LNCAP (cell line): ENCODE results near the gene CNTNAP2.

Source experiments
- CTCF ChIP-seq: fragments of 450-650 bp; IDR thresholded peaks from 2 replicates; pipeline ENCODE4 v1.5.1; 2017; ENCODE audit warnings: mild to moderate bottlenecking

Gene CNTNAP2

DNA sequence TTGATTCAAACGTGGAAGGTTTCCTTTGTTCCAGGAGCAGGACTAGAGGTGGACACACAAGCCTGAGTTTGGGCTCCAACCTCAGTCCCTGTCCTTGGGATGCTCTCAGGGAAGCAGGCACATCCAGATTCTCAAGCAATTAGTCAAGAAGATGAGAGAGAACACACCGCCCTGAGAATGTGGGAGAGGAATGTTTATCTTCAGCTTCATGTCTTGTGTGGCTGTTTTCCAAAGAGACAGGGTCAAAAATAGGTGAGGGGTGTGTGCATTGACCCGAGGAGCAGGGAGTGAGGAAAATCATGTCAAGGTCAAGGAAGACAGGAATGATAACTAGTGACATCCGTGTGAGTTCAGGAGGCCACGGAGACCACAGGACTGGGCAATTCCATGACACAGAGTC lies 2001.8 kb downstream of the CNTNAP2 start:
- TF ChIP-seq CTCF: no peak

DNA sequence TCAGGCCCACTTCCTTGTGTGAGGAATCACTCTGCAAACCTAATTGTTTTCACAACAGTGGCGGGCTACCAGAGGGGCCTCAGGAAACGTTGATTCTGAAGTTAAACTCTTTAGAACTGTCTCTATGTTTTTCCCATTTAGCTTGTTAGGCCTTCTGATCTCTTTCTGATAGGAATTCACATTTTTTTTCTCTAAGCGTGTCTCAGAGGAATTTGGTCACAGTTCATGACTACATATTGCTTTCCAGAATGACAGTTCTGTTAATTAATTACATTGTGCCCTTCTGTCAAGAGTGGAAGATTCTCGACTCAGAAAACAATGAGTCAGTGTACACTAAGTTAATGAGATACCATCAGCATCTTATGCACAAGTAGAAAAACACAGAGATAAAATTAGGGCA lies 2004.8 kb downstream of the CNTNAP2 start:
- no peak for TF ChIP-seq CTCF

GRCh38 chr7:148121847-148122246 lies 2005.2 kb downstream of the CNTNAP2 start:
- no peak for TF ChIP-seq CTCF

DNA sequence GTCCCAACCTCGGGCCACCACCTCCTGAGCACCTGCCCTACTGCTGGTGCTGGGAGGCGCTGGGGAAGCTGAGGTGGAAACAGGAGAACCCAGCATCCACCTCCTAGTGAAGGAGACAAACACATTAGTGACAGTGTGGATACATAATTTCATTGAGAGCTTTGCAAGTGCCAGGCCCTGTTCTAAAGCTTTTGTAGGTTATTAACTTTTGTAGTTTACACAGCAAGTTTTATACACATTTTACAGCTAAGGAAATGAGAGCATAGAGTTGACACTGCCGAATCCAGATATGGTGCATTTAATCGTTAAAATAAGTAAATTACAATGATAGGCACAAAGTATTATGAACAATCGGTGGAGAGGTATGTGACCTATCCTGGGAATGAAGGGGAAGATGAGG lies 2007.9 kb downstream of the CNTNAP2 start:
- no peak for TF ChIP-seq CTCF

DNA sequence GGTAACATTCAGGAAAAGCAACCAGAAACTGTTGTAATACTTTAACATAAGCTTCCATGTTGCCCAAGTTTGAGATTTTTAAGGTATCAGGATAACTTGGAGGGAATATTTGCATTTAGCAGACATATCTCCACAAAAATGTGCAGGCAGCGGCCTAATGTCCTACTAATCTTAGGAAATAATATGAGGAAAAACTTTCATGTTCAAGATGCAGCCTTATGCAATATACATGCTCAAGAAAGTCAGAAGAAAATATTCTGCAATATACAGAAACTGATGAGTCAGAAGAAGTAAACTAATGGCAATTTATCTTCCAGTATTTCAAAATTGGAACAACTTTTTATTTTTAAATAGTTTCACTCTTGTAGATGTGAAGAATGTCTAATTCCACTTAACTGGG lies 2010.8 kb downstream of the CNTNAP2 start:
- no peak for TF ChIP-seq CTCF

DNA sequence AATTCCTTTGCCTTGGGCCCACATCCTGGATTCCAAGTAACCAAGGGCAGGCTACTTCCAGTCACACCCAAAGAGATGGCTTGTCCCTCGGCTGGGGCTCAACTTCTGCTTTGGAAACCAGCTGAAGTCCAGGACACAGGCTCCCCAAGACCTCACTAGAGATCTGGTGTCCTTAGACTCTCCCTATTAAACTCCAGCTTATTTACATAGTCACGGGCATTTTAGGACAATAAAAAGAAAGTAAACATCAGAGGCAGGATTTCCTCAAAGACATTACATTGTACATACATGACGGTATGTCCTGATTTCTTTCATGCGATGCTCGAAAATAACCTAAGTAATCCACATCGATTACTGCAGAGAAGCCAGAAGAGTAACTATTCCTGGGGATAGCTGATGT lies 2012.4 kb downstream of the CNTNAP2 start:
- TF ChIP-seq CTCF: no peak

DNA sequence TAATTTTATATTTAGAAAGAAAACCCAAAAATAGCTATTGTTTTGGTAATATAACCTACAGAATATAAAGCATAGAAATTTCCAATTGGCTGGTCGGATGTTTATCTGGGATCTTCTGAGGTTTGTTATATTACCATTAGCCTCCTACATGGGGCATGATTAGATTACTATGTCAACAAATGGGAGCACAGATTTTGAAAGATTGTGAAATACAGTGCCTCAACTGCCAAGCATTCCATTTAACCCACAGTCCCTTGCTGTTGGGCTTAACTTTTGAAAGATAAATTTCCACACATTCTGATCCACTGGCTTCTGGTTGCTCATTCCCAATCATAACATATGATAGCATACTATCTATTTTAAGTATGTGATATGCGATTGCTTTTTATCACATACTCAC lies 2018.5 kb downstream of the CNTNAP2 start:
- TF ChIP-seq CTCF: no peak

DNA sequence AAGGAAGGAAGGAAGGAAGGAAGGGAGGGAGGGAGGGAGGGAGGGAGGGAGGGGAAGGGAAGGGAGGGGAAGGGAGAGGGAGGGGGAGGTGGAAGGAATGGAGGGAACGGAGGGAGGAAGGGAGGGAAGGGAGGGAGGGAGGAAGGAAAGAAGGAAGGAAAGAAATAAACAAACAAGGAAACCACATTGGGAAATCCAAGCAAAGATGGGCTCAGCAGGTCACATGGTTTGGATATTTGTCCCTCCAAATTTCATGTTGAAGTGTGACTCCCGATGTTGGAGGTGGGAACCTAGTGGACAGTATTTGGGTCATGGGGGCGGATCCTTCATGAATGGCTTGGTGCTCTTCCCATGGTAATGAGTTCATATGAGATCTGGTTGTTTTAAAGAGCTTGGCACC lies 2019.4 kb downstream of the CNTNAP2 start:
- TF ChIP-seq CTCF: no peak
